ENCODE measurements around the gene C14orf39. TPM values are rescaled to one million over a fixed set of nuclear protein-coding genes. Genes with fewer than 3 reads are reported as not detected.

C14orf39 gene
- total RNA-seq, 1 experiment from 2014 or later, result 0.08 TPM

DNA sequence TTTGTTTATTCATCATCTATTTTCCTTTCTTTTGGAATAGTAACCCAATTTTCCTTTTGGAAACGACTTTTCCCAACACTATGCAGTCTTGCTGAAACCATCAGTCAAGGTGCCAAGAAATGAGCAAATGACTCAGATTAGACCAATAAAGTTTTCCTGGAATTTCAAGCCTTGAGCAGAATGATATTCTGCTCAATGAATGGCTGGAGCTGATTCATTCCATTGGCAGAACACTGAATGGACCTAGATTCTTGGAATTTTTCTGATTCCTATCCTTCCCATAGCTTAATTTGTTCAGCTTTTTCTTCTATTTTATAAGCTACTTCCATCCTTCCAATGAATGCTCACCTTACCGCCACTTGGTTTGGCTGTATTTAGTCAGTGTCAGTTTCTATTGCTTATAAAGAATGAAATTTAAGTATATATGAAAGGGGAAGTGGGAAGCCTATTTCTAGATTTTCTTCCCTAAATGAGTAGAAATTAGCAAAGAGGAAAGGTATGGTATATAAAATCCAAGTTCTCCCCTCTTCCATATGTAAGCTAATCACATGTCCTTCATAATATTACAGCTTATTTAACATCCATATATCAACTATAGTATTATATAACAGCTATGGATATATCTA is 89.0 kb downstream of the C14orf39 start:
- H3K27me3 ChIP-seq (ENCODE audit: control insufficient read depth, insufficient read depth, low read length), result no peaks in the 10 kb centered on the region
- ChIA-PET POLR2A (interaction anchor here (0.7 kb wide), 1 partner anchor 12 kb away, joined by 3 read pairs; no protein-coding TSS in a partner anchor), CTCF (interaction anchor here (0.6 kb wide), 1 partner anchor 46 kb away, joined by 3 read pairs; no protein-coding TSS in a partner anchor)
- intact Hi-C loops (cut with micrococcal nuclease; ENCODE audit: unreplicated experiment), result no loop called here
- no peaks in the 10 kb centered on the region for H3K4me1 ChIP-seq (ENCODE audit: control insufficient read depth, insufficient read depth, low read length)
- in situ Hi-C loops (cut with HindIII; ENCODE audit: low pct_unique_long_range_greater_than_20kb, low sequenced_read_pairs), result no loop called here
- ATAC-seq (no peak), DNase-seq (ENCODE audit: low read depth, low spot score) (no peak)
- no peak overlapping the region for H3K27ac ChIP-seq (ENCODE audit: low read length)
- H3K36me3 ChIP-seq (ENCODE audit: control insufficient read depth, insufficient read depth, low read length), result no peaks in the 10 kb centered on the region
- TF ChIP-seq TCF7L2 (IDR thresholded peaks at IDR 0.05; ENCODE audit: low read depth, low read length) (no peak), SIN3A (IDR thresholded peaks at IDR 0.05; ENCODE audit: borderline replicate concordance, insufficient read depth, low read depth, low read length) (no peak), POLR2AphosphoS5 (IDR thresholded peaks at IDR 0.05; ENCODE audit: low read depth, low read length) (no peak)
- TF ChIP-seq, protein P1, sequence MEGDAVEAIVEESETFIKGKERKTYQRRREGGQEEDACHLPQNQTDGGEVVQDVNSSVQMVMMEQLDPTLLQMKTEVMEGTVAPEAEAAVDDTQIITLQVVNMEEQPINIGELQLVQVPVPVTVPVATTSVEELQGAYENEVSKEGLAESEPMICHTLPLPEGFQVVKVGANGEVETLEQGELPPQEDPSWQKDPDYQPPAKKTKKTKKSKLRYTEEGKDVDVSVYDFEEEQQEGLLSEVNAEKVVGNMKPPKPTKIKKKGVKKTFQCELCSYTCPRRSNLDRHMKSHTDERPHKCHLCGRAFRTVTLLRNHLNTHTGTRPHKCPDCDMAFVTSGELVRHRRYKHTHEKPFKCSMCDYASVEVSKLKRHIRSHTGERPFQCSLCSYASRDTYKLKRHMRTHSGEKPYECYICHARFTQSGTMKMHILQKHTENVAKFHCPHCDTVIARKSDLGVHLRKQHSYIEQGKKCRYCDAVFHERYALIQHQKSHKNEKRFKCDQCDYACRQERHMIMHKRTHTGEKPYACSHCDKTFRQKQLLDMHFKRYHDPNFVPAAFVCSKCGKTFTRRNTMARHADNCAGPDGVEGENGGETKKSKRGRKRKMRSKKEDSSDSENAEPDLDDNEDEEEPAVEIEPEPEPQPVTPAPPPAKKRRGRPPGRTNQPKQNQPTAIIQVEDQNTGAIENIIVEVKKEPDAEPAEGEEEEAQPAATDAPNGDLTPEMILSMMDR (IDR thresholded peaks at IDR 0.05), result no peak
- TF ChIP-seq, protein P2, sequence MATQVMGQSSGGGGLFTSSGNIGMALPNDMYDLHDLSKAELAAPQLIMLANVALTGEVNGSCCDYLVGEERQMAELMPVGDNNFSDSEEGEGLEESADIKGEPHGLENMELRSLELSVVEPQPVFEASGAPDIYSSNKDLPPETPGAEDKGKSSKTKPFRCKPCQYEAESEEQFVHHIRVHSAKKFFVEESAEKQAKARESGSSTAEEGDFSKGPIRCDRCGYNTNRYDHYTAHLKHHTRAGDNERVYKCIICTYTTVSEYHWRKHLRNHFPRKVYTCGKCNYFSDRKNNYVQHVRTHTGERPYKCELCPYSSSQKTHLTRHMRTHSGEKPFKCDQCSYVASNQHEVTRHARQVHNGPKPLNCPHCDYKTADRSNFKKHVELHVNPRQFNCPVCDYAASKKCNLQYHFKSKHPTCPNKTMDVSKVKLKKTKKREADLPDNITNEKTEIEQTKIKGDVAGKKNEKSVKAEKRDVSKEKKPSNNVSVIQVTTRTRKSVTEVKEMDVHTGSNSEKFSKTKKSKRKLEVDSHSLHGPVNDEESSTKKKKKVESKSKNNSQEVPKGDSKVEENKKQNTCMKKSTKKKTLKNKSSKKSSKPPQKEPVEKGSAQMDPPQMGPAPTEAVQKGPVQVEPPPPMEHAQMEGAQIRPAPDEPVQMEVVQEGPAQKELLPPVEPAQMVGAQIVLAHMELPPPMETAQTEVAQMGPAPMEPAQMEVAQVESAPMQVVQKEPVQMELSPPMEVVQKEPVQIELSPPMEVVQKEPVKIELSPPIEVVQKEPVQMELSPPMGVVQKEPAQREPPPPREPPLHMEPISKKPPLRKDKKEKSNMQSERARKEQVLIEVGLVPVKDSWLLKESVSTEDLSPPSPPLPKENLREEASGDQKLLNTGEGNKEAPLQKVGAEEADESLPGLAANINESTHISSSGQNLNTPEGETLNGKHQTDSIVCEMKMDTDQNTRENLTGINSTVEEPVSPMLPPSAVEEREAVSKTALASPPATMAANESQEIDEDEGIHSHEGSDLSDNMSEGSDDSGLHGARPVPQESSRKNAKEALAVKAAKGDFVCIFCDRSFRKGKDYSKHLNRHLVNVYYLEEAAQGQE (IDR thresholded peaks at IDR 0.05; ENCODE audit: insufficient read depth in 1 of 2, low read depth in 2 of 2, low read length in 1 of 2), result no peak
- no peak overlapping the region for H3K4me3 ChIP-seq (ENCODE audit: low read depth in 2 of 2, low read length in 2 of 2)
- no peaks in the 10 kb centered on the region for H3K9me3 ChIP-seq (ENCODE audit: control insufficient read depth, insufficient read depth, low read depth, low read length)
- BruUV-seq (replicated peaks), result no TSS peak

Other genes starting within 250 kb of the C14orf39 start
- 28.1 TPM for gene PPM1A, start 236.8 kb downstream of the C14orf39 start, total RNA-seq (2021; ENCODE audit: unreplicated experiment)
- gene SIX6, start 23.1 kb upstream of the C14orf39 start, total RNA-seq (2021; ENCODE audit: unreplicated experiment), result not detected
- gene SIX1, start 163.4 kb upstream of the C14orf39 start, total RNA-seq (2021; ENCODE audit: unreplicated experiment), result 7.4 TPM
- 17.3 TPM for gene SIX4, start 238.3 kb upstream of the C14orf39 start, total RNA-seq (2021; ENCODE audit: unreplicated experiment)
- gene MNAT1, start 248.7 kb upstream of the C14orf39 start, total RNA-seq (2021; ENCODE audit: unreplicated experiment), result 29.4 TPM